ENCODE data around the gene RUNX2. TPM values are rescaled to one million over a fixed set of nuclear protein-coding genes. Genes with fewer than 3 reads are reported as not detected.

The RUNX2 gene
- total and polyA plus RNA-seq, 12 donors: 0.28 to 4.5 (median 1.8) TPM

DNA sequence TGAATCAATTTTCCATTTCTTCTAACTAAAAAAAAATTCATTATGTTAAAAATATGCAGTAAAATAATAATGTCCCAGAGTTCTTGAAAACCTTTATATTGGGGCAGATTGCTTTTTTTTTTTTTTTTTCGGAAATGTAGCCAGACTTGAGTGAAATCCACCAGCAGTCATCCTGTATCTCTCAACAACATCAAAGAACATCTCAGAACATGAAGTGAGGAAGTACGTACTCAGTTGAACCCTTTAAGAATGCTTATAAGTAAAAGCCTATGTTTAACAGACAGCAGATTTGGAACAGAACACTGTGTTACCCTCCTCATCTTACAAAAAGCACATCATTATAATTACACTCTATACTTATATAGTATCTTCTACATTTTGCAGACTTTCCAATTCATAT is 100.6 kb downstream of the RUNX2 start:
- TF ChIP-seq POLR2A (IDR thresholded peaks at IDR 0.05) (no peak), CTCF (IDR thresholded peaks at IDR 0.05) (no peak)
- WGBS, 4 donors: 76 to 89% (median 79%) methylated on average over 2 of the region's 2 CpGs
- DNase-seq: no peak
- no peaks in the 10 kb centered on the region for H3K9me3 ChIP-seq (replicated peaks in 1 of 3)
- H3K4me3 ChIP-seq: no peak overlapping the region
- peaks cover 11% of the 10 kb centered on the region for H3K27me3 ChIP-seq
- H3K27ac ChIP-seq: no peak overlapping the region
- no peaks in the 10 kb centered on the region for H3K36me3 ChIP-seq (replicated peaks in 1 of 2)
- intact Hi-C loops (cut with DNase I): loop anchor here in 1 of 2 donors (10.0 kb wide), 1 partner anchor 774 kb away; no protein-coding TSS in a partner anchor
- peaks cover 0 to 11% of the 10 kb centered on the region in 2 donors for H3K4me1 ChIP-seq (replicated peaks in 1 of 2)

GRCh38 chr6:45430590-45431202 is 102.6 kb downstream of the RUNX2 start:
- Histone ChIP-seq H3K27me3 (peaks cover 7% of the 10 kb centered on the region), H3K36me3 (replicated peaks in 1 of 2) (no peaks in the 10 kb centered on the region), H3K4me1 (replicated peaks in 1 of 2) (peaks cover 0 to 11% of the 10 kb centered on the region in 2 donors), H3K4me3 (no peak overlapping the region), H3K27ac (no peak overlapping the region), H3K9me3 (replicated peaks in 1 of 3) (no peaks in the 10 kb centered on the region)
- no peak for DNase-seq
- 63 to 70% (median 66%) methylated on average over 2 of the region's 2 CpGs for WGBS, 4 donors
- TF ChIP-seq POLR2A (IDR thresholded peaks at IDR 0.05): no peak
- TF ChIP-seq CTCF (IDR thresholded peaks at IDR 0.05): no peak
- intact Hi-C loops (cut with DNase I): no loop called here

DNA sequence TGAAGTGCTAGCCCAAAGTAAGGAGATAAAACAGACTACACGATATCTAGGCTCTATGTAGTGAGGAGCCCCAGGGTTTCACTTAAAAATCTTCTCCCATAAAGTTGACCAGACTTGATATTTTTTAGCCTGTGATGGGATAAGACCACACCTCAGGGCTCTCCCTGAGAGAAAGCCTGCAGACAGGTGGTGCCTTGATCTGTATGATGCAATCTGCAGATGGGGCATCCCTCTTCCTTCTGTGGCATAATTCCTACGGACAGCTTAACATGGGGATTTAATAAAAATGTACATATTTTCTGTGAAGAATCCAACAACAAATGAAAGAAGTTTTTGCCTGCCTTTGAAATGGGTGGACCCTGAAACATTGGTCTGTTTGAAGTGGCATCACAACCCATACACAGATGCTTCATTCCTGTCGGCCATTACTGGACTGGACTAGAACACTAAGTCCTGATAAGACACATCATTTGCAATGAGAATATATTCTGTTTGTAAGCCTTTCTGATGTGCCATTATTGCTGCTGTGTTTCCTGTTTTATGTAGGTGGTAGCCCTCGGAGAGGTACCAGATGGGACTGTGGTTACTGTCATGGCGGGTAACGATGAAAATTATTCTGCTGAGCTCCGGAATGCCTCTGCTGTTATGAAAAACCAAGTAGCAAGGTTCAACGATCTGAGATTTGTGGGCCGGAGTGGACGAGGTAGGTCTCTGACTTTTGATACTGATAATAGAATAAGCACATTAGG is 103.4 kb downstream of the RUNX2 start:
- no peak overlapping the region for H3K27ac ChIP-seq
- no peak overlapping the region for H3K4me3 ChIP-seq
- intact Hi-C loops (cut with DNase I): no loop called here
- H3K36me3 ChIP-seq (replicated peaks in 1 of 2): no peaks in the 10 kb centered on the region
- DNase-seq: no peak
- H3K27me3 ChIP-seq: peaks cover 7% of the 10 kb centered on the region
- H3K9me3 ChIP-seq (replicated peaks in 1 of 3): no peaks in the 10 kb centered on the region
- 79 to 92% (median 86%) methylated on average over 10 of the region's 10 CpGs for WGBS, 4 donors
- peaks cover 0 to 16% of the 10 kb centered on the region in 2 donors for H3K4me1 ChIP-seq (replicated peaks in 1 of 2)
- TF ChIP-seq POLR2A (IDR thresholded peaks at IDR 0.05) (no peak), CTCF (IDR thresholded peaks at IDR 0.05) (no peak)

DNA sequence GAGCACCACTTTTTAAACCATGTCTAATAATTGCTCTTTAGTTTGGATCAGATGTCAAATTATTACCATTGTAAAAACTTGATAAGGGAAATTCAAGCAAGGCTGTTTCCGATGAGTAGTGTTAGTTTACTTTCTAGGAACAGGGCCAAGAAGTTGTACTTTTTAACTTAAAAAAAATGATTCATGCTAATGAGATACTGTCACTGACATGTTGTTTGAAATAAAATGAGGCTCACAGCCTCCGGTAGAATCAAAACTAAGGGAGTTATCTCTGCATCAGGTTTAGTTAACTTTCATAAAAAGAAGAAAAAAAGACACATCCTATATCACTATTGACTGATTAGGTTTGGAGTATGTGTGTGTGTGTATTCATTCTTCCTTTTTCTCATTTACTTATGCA is 104.8 kb downstream of the RUNX2 start:
- Histone ChIP-seq H3K27me3 (peaks cover 7% of the 10 kb centered on the region), H3K4me1 (replicated peaks in 1 of 2) (peaks cover 0 to 23% of the 10 kb centered on the region in 2 donors), H3K9me3 (replicated peaks in 1 of 3) (no peaks in the 10 kb centered on the region), H3K36me3 (replicated peaks in 1 of 2) (no peaks in the 10 kb centered on the region), H3K27ac (no peak overlapping the region), H3K4me3 (no peak overlapping the region)
- 4 to 10% (median 7%) methylated on average over 2 of the region's 2 CpGs for WGBS, 4 donors
- DNase-seq: no peak
- TF ChIP-seq CTCF (IDR thresholded peaks at IDR 0.05) (no peak), POLR2A (IDR thresholded peaks at IDR 0.05) (no peak)
- intact Hi-C loops (cut with DNase I): no loop called here
